Kidney tubule cell (primary cell): ENCODE measurements around the gene SEPTIN2.

Experiments used
- DNase-seq: peaks from one replicate; pipeline ENCODE4 v3.0.0-alpha.2; 2018; ENCODE audit warnings: low spot score

The SEPTIN2 gene

GRCh38 chr2:241350878-241351639 is 35.3 kb downstream of the SEPTIN2 start:
- peak; percentile 82 for DNase-seq

GRCh38 chr2:241351640-241352031 is 35.9 kb downstream of the SEPTIN2 start:
- DNase-seq: peak; percentile 82

GRCh38 chr2:241352227-241352626 is 36.5 kb downstream of the SEPTIN2 start:
- no peak for DNase-seq

- DNase-seq: peak; percentile 82
Measured at GRCh38 chr2:241354668-241355658, 39.2 kb downstream of the SEPTIN2 start.

GRCh38 chr2:241355983-241356870 is 40.5 kb downstream of the SEPTIN2 start, which contains the start of gene FARP2:
FARP2 (plus strand) TSS chr2:241356285; CDS start chr2:241373108, 16,823 bp downstream.
- peak; percentile 98 for DNase-seq

GRCh38 chr2:241356871-241357260 is 41.1 kb downstream of the SEPTIN2 start:
- DNase-seq: no peak

GRCh38 chr2:241357531-241357930 is 41.8 kb downstream of the SEPTIN2 start:
- DNase-seq: no peak

GRCh38 chr2:241358470-241358869 is 42.7 kb downstream of the SEPTIN2 start:
- no peak for DNase-seq

- no peak for DNase-seq
Measured at GRCh38 chr2:241359481-241360045, 43.8 kb downstream of the SEPTIN2 start.

- peak; percentile 73 for DNase-seq
Measured at GRCh38 chr2:241363426-241363825, 47.7 kb downstream of the SEPTIN2 start.

- DNase-seq: no peak
Measured at GRCh38 chr2:241364781-241365180, 49.1 kb downstream of the SEPTIN2 start.

GRCh38 chr2:241366678-241367077 is 51.0 kb downstream of the SEPTIN2 start:
- no peak for DNase-seq

- no peak for DNase-seq
Measured at GRCh38 chr2:241368643-241369042, 52.9 kb downstream of the SEPTIN2 start.

- DNase-seq: no peak
Measured at GRCh38 chr2:241372361-241372992, 56.8 kb downstream of the SEPTIN2 start.

GRCh38 chr2:241373446-241373845 is 57.7 kb downstream of the SEPTIN2 start:
- no peak for DNase-seq

GRCh38 chr2:241373906-241374305 is 58.2 kb downstream of the SEPTIN2 start:
- DNase-seq: peak; percentile 53

GRCh38 chr2:241375300-241375699 is 59.6 kb downstream of the SEPTIN2 start:
- no peak for DNase-seq

GRCh38 chr2:241376808-241377207 is 61.1 kb downstream of the SEPTIN2 start:
- DNase-seq: no peak

GRCh38 chr2:241378816-241379215 is 63.1 kb downstream of the SEPTIN2 start:
- no peak for DNase-seq

- no peak for DNase-seq
Measured at GRCh38 chr2:241379481-241380480, 64.1 kb downstream of the SEPTIN2 start.
